Embryonic facial prominence (tissue), 1 donor: Measurements from ENCODE around the gene REEP1.
A peak's percentile ranks its signal among the peaks of the same experiment; 100 is the strongest.

Experiments
- DNase-seq: peaks from one replicate; pipeline ENCODE4 v3.0.0-alpha.2; 2016; ENCODE audit errors: extremely low spot score

Gene REEP1

DNA sequence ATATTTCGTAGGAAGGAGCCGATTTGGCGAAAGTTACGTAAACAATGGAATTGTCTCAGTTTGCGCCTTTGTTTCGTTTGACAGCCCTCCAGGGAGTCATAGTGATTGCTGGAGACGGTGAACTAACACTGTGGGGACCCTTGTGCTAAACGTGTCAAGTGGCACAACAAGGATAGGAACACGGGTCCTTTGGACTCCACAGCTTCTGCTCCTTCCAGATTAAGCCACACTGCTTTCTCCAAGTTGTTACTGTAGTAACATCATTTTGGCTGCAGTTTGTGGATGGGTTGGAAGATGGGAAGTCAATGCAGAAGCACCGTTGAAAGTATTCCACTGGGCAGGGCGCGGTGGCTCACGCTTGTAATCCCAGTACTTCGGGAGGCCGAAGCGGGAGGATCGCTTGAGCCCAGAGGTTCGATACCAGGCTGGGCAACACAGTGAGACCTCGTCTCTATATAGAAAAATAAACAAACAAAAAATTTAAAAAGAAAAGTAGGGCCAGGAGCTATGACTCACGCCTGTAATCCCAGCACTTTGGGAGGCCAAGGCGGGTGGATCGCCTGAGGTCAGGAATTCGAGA is 141.5 kb downstream of the REEP1 start:
- no peak for DNase-seq

DNA sequence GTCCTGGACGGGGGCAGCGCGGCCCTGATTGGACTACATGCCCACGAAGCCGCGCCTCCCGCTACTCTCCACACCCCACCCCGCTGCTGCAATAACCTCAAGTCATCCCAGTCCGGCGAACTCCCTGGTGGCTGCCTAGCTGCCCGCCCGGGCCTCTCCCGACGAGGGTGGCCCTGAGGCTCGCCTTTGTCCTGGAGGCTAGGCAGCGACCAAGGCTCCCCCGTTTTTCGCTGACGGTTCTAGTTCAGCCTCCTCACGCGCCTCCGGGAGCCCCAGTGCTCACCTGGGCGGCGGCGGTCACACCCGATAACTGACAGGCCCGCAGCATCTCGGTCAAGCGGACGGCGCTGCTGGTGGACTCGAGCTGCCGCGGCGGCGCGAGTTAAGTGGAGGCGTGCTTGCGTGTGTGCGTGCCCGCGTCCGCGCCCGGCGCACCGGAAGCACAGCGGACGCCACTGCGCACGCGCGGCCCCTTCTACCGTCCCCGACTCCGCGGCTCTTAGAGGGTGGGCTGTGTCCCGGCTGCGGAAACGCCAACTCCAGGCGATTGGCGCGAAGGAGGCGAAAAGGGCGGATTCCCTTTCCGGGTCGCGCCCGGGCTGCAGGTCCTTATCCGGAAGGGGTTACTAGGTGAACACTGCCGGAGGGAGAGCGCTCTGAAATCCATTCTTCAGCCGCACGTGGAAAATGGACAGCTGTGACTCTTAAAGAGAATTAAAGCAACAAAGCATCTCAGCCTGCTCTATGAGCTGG is 142.2 kb downstream of the REEP1 start, which contains the start of gene IMMT:
Gene IMMT (minus strand): TSS at position 408 of the 753 bp plus-strand sequence. CDS start 80 bp downstream, at position 328.
- peak; percentile 92 for DNase-seq

DNA sequence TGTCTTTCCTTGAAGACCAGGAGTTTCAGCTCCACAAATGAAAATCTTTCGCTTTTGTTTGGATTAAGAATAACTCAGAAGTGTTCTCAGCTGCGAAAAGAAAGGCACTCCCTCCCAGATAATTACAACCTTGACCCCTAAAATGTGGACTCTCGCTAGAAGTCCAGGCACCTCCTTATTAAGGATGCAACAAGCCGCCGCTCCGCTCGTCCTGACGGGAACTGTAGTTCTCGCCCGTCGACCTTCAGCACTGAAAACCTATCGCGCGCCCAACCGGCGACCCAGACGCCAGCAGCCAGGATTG is 142.7 kb downstream of the REEP1 start:
- DNase-seq: no peak

DNA sequence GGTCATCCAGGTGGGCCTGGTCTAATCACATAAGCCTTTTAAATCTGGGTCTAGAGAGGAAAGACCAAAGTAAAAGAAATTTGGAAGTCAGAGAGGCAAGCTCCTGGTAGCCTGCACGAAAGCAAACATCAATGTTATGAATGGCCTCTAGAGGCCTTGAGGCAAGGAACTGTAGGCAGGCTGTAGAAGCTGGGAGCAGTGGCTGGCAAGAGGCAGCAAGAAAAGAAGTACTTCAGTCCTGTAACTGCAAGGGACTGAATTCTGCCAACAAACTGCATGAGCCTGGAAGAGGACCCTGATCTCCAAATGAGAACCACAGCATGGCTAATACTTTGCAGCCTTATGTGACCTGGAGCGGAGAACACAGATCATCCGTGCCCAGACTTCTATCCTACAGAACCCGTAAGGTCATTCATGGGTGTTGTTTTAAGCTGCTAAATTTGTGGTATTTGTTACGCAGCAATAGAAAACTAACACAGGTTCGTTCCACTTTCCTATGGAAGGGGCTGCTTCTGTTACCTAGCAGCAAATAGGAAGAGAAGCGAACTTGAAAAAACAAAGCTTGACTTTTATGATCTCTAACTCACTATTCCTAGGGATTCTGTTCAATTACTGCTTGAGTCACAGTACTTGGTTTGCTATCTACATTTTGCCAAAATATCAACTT is 143.4 kb downstream of the REEP1 start:
- DNase-seq: no peak

DNA sequence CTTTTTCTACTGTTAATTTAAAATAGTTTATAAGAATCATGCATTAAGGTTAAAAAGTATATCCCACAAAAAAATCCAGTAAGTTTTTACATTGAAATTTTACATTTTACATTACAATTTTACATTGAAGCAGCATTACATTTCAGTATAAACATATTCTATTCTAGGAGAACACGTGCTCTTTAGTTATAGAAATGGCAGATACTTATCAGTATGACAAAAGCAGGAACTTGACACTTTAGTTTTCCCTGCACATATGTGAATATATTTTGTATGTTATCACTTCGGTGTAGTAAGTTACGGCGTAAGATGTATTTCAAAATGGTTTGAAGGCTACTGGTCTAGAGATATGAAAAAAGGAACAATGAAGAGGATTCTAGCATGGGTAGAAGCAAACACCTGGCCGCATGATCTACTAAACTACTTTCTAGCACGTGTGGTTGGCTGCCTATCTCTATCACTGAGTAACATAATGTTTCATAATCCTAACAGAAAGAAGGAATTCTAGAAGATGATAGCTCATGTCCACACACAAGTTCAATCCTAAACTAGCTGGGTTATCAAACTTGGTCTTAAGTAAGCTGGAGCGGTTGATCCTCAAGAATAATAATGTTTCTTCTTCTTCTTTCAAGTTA is 147.5 kb downstream of the REEP1 start:
- no peak for DNase-seq

DNA sequence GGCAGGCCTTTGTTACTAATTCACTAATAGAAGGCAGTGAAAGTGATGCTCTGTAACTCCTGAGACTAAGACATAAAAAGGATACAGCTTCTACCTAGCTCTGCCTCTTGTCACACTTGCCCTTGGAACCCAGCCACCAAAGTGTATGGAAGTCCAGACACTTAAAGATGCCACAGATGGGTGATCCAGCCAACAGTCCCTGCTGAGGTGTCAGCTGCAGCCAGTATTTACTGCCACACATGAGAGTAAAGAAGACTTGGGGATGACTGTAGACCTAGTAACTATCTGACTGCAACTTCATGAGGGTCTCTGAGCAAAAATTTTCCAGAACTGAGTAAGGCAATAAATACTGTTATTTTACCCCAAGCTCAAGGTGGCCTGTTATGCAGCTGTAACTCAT is 151.0 kb downstream of the REEP1 start:
- DNase-seq: no peak

DNA sequence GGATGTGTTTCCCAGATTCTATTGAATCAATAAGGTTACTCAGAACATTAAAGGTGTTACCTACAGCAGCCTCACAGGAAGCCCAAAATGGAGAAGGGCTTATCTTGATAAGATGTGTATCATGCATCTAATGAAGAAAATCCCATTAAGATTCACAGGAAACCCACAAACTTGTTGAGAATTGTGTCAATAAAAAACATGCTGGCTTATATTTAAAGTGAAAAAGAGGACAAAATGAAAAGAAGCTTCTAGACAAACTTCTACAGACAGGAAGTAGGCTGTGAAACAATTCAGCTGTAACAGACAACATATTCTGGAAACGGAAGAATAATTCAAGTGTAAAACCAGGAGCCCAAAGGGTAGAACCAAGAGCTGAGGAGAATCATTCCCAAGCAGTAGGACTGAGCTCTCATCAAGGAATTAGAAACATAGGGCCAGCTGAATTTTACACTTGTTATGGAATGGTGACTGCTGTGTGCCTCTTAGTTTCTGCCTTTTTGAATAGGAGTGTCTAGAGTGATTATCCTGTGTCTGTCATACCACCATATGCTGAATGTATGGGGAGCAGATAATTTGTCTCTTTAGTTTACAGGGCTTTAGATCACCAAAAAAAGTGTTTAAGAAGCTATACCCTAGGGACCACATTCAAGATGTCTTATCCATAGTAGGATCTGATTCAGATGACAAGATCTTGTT is 151.8 kb downstream of the REEP1 start:
- no peak for DNase-seq

DNA sequence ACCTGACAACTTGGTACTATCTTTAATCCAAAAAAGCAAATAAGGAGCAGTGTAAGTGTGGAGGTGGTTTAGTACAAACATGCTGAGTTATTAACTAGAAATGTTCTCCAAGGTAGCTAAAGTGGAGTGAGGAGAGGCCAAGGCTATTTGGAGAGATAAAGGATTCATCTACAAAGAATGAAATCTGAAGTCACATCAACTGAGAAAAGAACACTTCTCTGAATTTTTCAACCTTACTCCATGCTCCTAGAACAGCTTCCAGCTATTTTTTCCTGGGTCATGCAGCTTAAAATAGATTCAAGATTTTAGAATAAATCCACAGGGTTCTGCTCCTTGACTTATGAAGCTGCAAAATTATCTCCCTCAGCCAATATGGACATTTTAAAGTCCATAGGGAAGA is 160.8 kb downstream of the REEP1 start:
- DNase-seq: no peak

DNA sequence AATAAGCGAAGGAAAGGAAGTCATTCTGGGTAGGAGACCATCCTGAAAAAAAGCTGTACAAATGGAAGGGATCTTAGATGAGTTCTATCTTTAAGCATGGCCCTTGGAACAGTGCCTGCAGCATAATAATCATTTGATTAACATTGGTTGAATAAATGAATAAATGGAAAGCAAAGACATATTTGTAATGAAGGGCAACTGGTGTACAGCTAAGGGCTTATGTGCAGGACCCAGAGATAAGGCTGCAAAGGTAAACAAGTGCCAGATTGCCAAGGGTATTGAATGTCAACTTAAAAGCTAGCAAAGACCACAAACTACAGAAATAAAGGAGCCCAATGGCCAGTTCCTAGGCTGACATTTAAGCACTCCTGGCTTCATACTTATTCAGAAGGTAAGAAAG is 161.6 kb downstream of the REEP1 start:
- no peak for DNase-seq

DNA sequence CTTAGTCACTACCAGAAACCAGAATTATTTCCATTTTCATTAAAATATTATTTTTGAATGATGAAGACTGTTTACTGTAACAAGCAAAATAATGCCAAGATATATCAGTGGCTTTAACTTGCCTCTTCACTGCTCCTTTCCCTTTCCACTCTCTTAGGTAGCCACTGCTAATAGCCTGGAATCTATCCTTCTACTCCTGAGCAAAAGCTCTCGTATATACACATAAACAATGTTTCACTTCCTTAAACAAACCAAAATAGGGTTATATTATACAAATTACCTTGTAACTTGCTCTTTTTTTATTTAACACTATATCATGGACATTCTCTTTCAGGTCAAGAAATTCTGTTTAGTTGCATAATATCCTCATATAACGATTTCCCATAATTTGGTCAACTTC is 163.0 kb downstream of the REEP1 start:
- DNase-seq: no peak

DNA sequence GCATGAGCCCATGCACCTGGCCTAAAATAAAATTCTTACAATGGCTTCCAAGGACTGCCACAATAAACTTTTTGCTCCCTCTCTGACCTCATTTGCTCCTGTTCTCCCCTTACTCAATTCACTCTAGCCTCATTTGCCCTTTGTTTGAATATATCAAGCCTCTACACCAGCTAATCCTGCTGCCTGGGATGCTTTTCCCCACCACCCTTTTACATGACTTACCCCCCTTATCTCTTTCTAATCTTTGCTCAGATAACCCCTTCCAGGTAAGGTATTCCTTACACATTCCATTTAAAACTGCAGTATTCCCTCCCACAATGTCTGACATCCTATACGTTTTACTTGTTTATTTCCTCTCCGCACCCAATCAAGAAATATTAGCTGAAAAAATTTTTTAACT is 164.8 kb downstream of the REEP1 start:
- no peak for DNase-seq

DNA sequence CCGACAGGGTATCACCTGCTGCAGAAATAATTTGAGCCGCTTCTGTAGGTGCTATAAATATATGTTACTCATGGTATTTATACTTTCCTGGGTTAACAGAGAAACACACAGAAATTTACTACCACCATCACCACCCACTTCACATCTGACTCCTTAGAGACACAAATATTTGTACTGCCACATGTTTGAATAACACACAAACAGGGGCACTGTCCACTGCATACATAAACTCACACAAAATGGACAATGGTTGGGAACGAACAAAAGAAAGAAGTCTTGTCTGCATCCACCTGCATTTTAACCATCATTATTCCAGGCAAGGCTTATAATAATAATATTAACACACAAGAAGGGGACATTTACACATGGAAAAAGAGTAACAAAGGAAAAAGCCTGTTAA is 166.1 kb downstream of the REEP1 start:
- DNase-seq: no peak

DNA sequence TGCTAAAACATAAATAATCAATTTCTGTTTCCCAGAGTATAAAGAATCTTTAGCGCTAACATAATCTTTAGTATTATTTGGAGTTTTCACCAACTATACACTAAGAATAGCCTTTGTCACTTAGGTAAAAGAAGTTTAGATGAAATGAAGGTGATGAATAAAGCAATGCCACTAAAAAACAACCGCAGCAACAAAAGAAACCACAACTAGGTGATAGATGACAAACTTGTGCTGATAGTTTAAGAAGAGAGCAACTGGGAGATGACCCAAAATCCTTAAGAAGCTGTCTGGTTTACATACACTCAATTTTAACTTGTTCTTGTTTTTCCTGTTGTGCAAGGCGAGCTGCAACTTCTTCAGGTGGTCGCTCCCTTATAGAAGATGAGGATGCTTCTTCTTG is 167.0 kb downstream of the REEP1 start:
- no peak for DNase-seq
